CD14-positive monocyte (primary cell): ENCODE measurements around the gene FGD4. TPM values are rescaled to one million over a fixed set of nuclear protein-coding genes. Genes with fewer than 3 reads are reported as not detected.

Source experiments
- DNase-seq, 3 donors: peaks; one replicate each; pipeline ENCODE4 v3.0.0-alpha.2; 2011 to 2022
- H2AFZ ChIP-seq: 2 replicates; pipeline ENCODE4 v1.6.0; 2012; ENCODE audit warnings: mild to moderate bottlenecking, low read depth, low read length, inconsistent platforms; ENCODE audit not compliant: insufficient read depth, poor library complexity, severe bottlenecking
- H3K27ac ChIP-seq, 2 donors: 1 replicate in 1 of 2; 2 replicates in 1 of 2; pipeline ENCODE4 v1.5.1; 2012 to 2013; ENCODE audit warnings: low read length in 2 of 2, control low read depth in 1 of 2, inconsistent platforms in 1 of 2, low read depth in 1 of 2, mild to moderate bottlenecking in 1 of 2
- H3K27me3 ChIP-seq, 2 donors: one replicate each; pipeline versions ENCODE4 v1.6.0 to v1.6.1; 2011 to 2013; ENCODE audit warnings: low read length in 2 of 2; ENCODE audit not compliant: control insufficient read depth in 2 of 2, insufficient read depth in 2 of 2
- H3K36me3 ChIP-seq, 2 donors: replicated peaks in 1 of 2; 1 replicate in 1 of 2; 2 replicates in 1 of 2; pipeline versions ENCODE4 v1.5.1 to v1.6.1; 2012 to 2013; ENCODE audit warnings: low read length in 2 of 2, control low read depth in 1 of 2, inconsistent platforms in 1 of 2, mild to moderate bottlenecking in 1 of 2; ENCODE audit not compliant: insufficient read depth in 2 of 2, control insufficient read depth in 1 of 2
- H3K4me1 ChIP-seq, 2 donors: 1 replicate in 1 of 2; 2 replicates in 1 of 2; pipeline versions ENCODE4 v1.5.1 to v1.6.1; 2012 to 2013; ENCODE audit warnings: low read length in 2 of 2, control low read depth in 1 of 2, inconsistent platforms in 1 of 2, mild to moderate bottlenecking in 1 of 2, moderate library complexity in 1 of 2; ENCODE audit not compliant: insufficient read depth in 2 of 2, control insufficient read depth in 1 of 2
- H3K4me2 ChIP-seq: replicated peaks from 2 replicates; pipeline ENCODE3; 2012; ENCODE audit warnings: low read length, moderate library complexity, mild to moderate bottlenecking; ENCODE audit not compliant: poor library complexity, severe bottlenecking; ENCODE audit errors: extremely low read depth
- H3K4me3 ChIP-seq, 3 experiments: fragments of 200-600 bp in 1 of 3; sonication (generic) in 1 of 3; replicated peaks in 1 of 3; 1 replicate in 2 of 3; 2 replicates in 1 of 3; pipeline ENCODE4 v1.5.1; 2011 to 2013; ENCODE audit warnings: low read length in 3 of 3, mild to moderate bottlenecking in 3 of 3, control low read depth in 2 of 3, low read depth in 2 of 3, inconsistent platforms in 1 of 3, moderate library complexity in 1 of 3
- H3K79me2 ChIP-seq: 2 replicates; pipeline ENCODE4 v1.6.0; 2012; ENCODE audit warnings: mild to moderate bottlenecking, control low read depth, inconsistent platforms, low read length, moderate library complexity; ENCODE audit not compliant: insufficient read depth
- H3K9ac ChIP-seq: 2 replicates; pipeline ENCODE4 v1.6.0; 2017; ENCODE audit warnings: low read length, mild to moderate bottlenecking; ENCODE audit not compliant: insufficient read depth, poor library complexity, severe bottlenecking
- H3K9me3 ChIP-seq, 2 donors: replicated peaks in 1 of 2; 1 replicate in 1 of 2; 2 replicates in 1 of 2; pipeline versions ENCODE4 v1.5.1 to v1.6.1; 2012 to 2013; ENCODE audit warnings: low read length in 2 of 2, control low read depth in 1 of 2; ENCODE audit not compliant: control insufficient read depth in 1 of 2, insufficient read depth in 1 of 2
- H4K20me1 ChIP-seq: 2 replicates; pipeline ENCODE4 v1.6.0; 2012; ENCODE audit warnings: mild to moderate bottlenecking, low read length, control low read depth, moderate library complexity; ENCODE audit not compliant: insufficient read depth
- H3K27ac Mint-ChIP-seq, 7 donors: one replicate each; pipeline ENCODE4 v1.8.0; 2020; ENCODE audit warnings: mild to moderate bottlenecking in 7 of 7, mixed read lengths in 7 of 7, moderate library complexity in 6 of 7, inconsistent platforms in 2 of 7
- H3K27me3 Mint-ChIP-seq, 3 donors: one replicate each; pipeline ENCODE4 v1.8.0; 2021 to 2022; ENCODE audit warnings: low read depth in 3 of 3, mild to moderate bottlenecking in 3 of 3, mixed read lengths in 3 of 3, moderate library complexity in 3 of 3, inconsistent platforms in 1 of 3
- H3K36me3 Mint-ChIP-seq, 2 donors: one replicate each; pipeline ENCODE4 v1.8.0; 2020; ENCODE audit warnings: mixed read lengths in 2 of 2, inconsistent platforms in 1 of 2, mild to moderate bottlenecking in 1 of 2
- H3K4me1 Mint-ChIP-seq: one replicate; pipeline ENCODE4 v1.8.0; 2020; ENCODE audit warnings: mild to moderate bottlenecking, mixed read lengths
- H3K4me3 Mint-ChIP-seq, 2 donors: one replicate each; pipeline ENCODE4 v1.8.0; 2020; ENCODE audit warnings: mild to moderate bottlenecking in 2 of 2, mixed read lengths in 2 of 2, moderate library complexity in 1 of 2
- H3K9me3 Mint-ChIP-seq, 7 donors: one replicate each; pipeline ENCODE4 v1.8.0; 2020 to 2022; ENCODE audit warnings: mixed read lengths in 7 of 7, mild to moderate bottlenecking in 6 of 7, moderate library complexity in 6 of 7, inconsistent platforms in 2 of 7
- CTCF ChIP-seq: fragments of 200-600 bp; IDR thresholded peaks from one replicate; pipeline ENCODE4 v1.8.0; 2022; ENCODE audit warnings: antibody characterized with exemption, mild to moderate bottlenecking
- WGBS: methylation state at CpG from one replicate; pipeline ENCODE4 v1.1.5; 2013; ENCODE audit warnings: missing lambda C conversion rate; ENCODE audit not compliant: insufficient coverage; 5-methylcytosine and 5-hydroxymethylcytosine counted together
- intact Hi-C, 2 donors: fragments of 100-400 bp; cut with micrococcal nuclease; formaldehyde crosslinking; loops; one replicate each; pipeline versions ENCODE4 v1.15.0 to v1.15.1; 2023
- polyA minus RNA-seq: library from RNA; depleted of rRNA, polyadenylated mRNA; stranded (reverse); fragments of >200 nt; gene quantifications from 2 replicates; pipeline ENCODE4 v1.2.3, GENCODE V29; 2012
- polyA plus RNA-seq, 3 donors: library from polyadenylated mRNA; depleted of rRNA in 1 of 3; unstranded in 2 of 3; stranded (reverse) in 1 of 3; fragments of 300-500 nt in 2 of 3; fragments of >200 nt in 1 of 3; fragmentation: Illumina TruSeq in 2 of 3; gene quantifications; 1 replicate in 2 of 3; 2 replicates in 1 of 3; pipeline ENCODE4 v1.2.3, GENCODE V29; 2012 to 2021
- total RNA-seq, 12 experiments: library from RNA in 1 of 12; stranded (reverse) in 1 of 12; fragments of 120-200 nt in 1 of 12; gene quantifications; one replicate each; pipeline ENCODE4 v1.2.4 and lab custom pipeline; 2013 to 2026; ENCODE audit warnings: mixed read lengths in 6 of 12, inconsistent platforms in 1 of 12

FGD4 gene
- 66.0 TPM for total RNA-seq (2013)
- polyA plus RNA-seq (10 to 100 TPM in 1 of 3 donors, 1 to 10 TPM in 2; 5.3 to 34.4 (median 6.0) TPM), polyA minus RNA-seq (29.2 and 45.3 TPM in 2 replicates), total RNA-seq (lab: John Stamatoyannopoulos, UW) (35.9 to 272 (median 162) reads per million in 11 experiments)

DNA sequence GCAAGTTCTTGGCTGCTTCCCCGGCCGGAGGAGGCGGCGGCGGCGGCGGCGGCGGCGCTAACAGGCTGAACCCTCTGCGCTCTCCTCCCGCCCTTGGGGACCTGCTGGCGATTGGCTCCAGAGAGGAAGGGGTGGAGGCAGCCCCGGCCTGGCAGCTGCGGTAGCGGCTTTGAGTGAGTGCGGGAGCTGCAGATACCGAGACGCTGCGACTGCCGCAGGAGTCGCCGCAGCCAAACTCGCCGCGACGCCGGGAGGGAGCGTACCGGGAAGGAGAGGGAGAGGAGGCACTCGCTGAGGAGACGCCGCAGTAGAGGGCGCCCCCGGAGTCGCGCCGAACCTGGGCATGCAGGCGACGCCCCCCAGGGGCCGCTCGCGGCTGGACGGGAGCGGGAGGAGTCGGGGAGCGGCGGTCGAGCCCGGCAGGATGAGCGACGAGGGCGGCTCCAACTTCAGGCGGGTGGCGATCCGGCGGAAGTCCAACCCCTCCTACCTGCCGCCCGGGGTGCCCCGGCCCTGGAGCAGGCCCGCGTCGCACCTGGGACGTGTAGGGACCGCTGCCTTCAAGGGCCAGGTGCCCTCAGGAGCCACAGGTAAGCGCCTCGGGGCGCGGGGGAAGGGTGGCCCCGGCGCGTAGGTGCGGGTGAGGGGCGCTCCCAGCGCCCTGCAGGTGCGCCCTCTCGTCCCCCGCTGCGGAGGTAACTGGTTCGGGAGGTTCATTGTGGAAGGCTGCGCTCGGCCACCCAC, at the start of gene FGD4:
TSS of gene FGD4 (plus strand) at position 189 of the 744 bp plus-strand sequence.
- TF ChIP-seq CTCF = peak; percentile 19
- Histone ChIP-seq H3K4me3 (peak within 1 kb of the TSS; percentile 54 to 85 (median 55)), H3K27ac (no peak within 1 kb of the TSS), H3K4me2 (peak within 1 kb of the TSS; percentile 90), H3K9me3 (no peaks in the 10 kb centered on the region), H4K20me1 (no peaks in the 10 kb centered on the region), H3K4me1 (peaks cover 30 to 62% of the 10 kb centered on the region in 2 donors), H2AFZ (peak within 1 kb of the TSS; percentile 94), H3K36me3 (no peaks in the 10 kb centered on the region), H3K79me2 (peaks cover 3% of the 10 kb centered on the region), H3K27me3 (peaks cover 0 to 24% of the 10 kb centered on the region in 2 donors), H3K9ac (peak within 1 kb of the TSS; percentile 61)
- Mint-ChIP-seq H3K27me3 (peaks cover 12 to 32% (median 30%) of the 10 kb centered on the region in 3 donors), H3K4me3 (peak within 1 kb of the TSS; percentile 97 to 99), H3K9me3 (peaks cover 0 to 7% (median 0%) of the 10 kb centered on the region in 7 donors), H3K27ac (peak within 1 kb of the TSS in 4 of 7 donors; percentile 28 to 79 (median 60)), H3K36me3 (peaks cover 2 to 3% of the 10 kb centered on the region in 2 donors), H3K4me1 (peaks cover 51% of the 10 kb centered on the region)
- under 1% methylated on average over 76 of the region's 82 CpGs for WGBS
- peak; percentile 72 to 76 (median 76) for DNase-seq
- intact Hi-C loops = loop anchor here in 1 of 2 donors (5.0 kb wide), 1 partner anchor 138 kb away; no protein-coding TSS in a partner anchor

- no peak overlapping the region for H3K4me3 Mint-ChIP-seq
- no peak overlapping the region for H3K9ac ChIP-seq
- WGBS = no CpG with 5 or more reads among the region's 1 CpG
- H3K4me3 ChIP-seq = no peak overlapping the region
- no peaks in the 10 kb centered on the region for H3K4me1 ChIP-seq
- no peak for DNase-seq
- no peaks in the 10 kb centered on the region for H3K36me3 ChIP-seq
- H3K27ac ChIP-seq = no peak overlapping the region
- H3K27ac Mint-ChIP-seq = no peak overlapping the region
- no peaks in the 10 kb centered on the region for H3K27me3 ChIP-seq
- no peaks in the 10 kb centered on the region for H3K27me3 Mint-ChIP-seq
- H2AFZ ChIP-seq = no peak overlapping the region
- H3K36me3 Mint-ChIP-seq = no peaks in the 10 kb centered on the region
- H3K9me3 Mint-ChIP-seq = no peaks in the 10 kb centered on the region
- intact Hi-C loops = no loop called here
- no peaks in the 10 kb centered on the region for H4K20me1 ChIP-seq
- no peak for TF ChIP-seq CTCF
- H3K79me2 ChIP-seq = no peaks in the 10 kb centered on the region
- H3K9me3 ChIP-seq = no peaks in the 10 kb centered on the region
- H3K4me2 ChIP-seq = no peak overlapping the region
- H3K4me1 Mint-ChIP-seq = no peaks in the 10 kb centered on the region
Measured at GRCh38 chr12:32353540-32353939, 45.8 kb upstream of the FGD4 start.
